HG03175 (cell line): ENCODE measurements around the gene PAWR.
A peak's percentile ranks its signal among the peaks of the same experiment; 100 is the strongest.
"Not testable (repeated sequence)": the region's sequence is repeated elsewhere in the genome, so short reads cannot be mapped to it uniquely, and the experiment has no call there.

Source experiments
- ATAC-seq: cut with Tn5 transposase; IDR thresholded peaks from one replicate; pipeline ENCODE4 v1.9.1; 2021; ENCODE audit warnings: mild to moderate bottlenecking, moderate library complexity; ENCODE audit not compliant: unreplicated experiment

Gene PAWR

DNA sequence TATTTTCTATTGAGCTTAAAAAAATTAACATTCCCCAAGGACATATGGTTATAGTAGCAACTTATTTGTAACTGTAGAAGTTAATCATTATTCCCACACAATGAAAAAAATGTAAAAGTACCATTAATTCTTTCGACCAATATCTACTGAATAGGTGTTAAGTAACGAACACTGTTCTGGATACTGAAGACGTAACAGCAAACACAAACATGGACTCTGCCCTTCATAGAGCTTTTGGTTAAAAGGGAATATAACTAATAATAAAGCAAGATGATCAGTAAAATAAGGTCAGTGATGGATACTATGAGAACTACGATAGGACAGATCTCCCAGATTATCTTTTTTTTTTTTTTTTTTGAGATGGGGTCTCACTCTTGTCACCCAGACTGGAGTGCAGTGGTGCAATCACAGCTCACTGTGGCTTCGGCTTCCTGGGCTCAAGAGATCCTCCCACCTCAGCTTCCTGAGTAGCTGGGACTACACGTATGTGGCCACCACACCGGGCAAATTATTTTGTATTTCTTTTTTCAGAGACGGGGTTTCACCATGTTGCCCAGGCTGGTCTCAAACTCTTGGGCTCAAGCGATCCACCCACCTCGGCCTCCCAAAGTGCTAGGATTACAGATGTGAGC is 93.9 kb downstream of the PAWR start:
- no peak for ATAC-seq

DNA sequence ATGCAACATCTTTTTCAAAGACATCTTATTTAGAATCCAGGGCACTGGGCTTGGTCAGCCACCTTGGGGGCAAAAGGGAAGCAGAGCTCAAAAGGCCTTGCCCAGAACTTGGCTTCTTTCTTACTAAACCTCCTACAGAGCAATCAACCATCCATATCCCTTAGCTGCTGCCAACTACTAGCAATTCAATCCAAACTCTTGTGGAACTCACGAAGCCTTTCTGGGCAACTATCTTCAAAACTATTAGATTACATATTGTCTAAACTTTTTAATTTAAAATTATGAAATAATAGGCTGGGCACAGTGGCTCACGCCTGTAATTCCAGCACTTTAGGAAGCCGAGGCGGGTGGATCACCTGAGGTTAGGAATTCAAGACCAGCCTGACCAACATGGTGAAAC is 95.5 kb downstream of the PAWR start:
- ATAC-seq = no peak

DNA sequence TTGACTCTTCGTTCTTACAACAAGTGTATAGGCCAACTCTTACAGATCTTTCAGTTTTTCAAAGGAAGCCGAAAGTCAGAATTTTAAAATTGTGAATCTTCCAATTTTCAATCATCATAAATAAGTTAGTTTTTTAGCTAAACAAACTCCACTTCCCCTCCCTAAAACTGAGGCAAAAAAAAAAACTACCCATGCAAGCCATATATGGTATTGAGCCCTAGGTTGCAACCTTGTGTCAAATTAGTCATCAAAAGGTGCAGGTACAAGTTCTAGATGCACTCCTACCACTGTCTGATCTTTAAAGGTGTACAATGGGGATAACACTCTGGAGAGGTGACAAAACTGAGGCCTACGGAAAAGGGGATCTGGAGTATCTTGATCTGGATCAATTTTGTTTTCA is 97.9 kb downstream of the PAWR start:
- ATAC-seq = no peak

DNA sequence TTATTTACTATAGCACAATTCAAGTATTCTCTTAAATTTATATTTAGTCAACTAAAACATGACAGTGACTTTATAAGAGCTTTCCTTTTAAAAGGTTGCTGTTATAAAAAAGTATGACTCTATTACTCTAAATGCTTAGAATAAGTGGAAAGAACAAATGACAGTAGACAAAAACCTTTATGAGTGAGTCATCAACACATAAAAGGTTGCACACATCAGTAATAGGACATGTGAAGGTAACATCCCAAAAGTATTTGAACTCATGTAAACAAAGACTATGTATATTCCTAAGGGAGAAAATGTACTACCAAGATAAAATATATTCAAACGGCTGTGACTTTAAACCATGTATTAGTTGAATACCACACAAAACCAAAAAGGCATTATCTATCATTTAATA is 98.8 kb downstream of the PAWR start:
- ATAC-seq = no peak

DNA sequence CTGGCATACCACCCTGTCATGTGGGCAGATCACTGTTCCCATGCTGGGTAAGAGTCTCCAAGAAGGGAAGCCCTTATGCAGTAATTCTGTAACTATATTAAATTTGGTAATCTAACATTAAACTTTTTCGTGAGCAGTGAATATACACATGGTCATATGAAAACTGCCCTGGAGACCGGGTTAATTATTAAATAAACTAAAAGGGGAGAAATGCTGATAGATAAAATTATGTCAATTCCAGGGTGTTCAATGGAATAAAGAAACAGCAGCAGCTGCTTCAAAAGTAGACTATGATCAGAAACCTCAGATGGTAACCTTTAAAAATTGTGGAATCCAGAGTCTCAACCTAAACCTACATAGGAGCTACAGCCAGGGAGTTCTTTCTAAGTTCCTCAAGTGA is 100.0 kb downstream of the PAWR start:
- no peak for ATAC-seq

DNA sequence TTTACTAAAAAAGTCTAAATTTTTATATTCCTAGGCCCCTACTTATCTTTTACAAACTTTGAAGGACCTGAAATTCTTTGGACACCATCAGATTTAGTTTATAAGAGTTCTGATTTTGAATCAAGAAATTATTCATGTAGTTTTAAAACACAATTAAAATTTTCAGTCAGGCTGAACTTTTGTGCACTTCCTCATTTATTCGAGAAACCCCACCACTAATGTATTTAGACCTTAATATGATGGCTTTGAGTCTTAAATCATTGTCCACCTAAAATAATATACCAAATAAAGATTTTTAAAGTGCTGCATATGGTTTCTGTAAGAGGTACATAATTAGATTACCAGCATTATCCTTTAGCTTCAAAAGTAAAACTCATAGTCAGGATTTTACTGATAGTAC is 103.4 kb downstream of the PAWR start:
- no peak for ATAC-seq

DNA sequence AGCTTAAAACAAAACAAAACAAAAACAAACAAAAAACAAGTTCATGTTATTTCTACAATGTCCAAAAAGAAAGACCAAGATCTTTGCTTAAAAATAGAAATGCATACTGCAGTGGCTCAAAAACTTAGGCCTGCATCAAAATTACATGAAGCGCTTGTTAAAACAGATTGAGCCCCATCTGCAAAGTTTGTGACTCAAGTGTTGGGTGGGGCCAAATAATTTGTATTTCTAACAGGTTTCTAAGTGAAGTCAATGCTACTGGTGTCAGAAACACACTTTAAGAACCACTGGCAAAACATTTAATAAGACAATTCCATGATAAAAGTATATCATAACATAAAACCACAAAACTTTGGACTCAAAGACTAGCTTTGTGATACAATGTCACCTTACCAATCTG is 105.6 kb downstream of the PAWR start:
- ATAC-seq = no peak

DNA sequence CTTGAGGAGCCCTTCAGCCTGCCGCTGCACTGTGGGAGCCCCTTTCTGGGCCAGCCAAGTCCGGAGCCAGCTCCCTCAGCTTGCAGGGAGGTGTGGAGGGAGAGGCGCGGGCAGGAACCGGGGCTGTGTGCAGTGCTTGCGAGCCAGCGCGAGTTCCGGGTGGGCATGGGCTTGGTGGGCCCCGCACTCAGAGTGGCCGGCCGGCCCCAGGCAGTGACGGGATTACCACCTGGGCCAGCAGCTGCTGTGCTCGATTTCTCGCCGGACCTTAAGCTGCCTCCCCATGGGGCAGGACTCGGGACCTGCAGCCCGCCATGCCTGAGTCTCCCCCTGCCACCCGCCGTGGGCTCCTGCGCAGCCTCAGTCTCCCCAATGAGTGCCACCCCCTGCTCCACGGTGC is 116.9 kb downstream of the PAWR start:
- ATAC-seq = no peak

DNA sequence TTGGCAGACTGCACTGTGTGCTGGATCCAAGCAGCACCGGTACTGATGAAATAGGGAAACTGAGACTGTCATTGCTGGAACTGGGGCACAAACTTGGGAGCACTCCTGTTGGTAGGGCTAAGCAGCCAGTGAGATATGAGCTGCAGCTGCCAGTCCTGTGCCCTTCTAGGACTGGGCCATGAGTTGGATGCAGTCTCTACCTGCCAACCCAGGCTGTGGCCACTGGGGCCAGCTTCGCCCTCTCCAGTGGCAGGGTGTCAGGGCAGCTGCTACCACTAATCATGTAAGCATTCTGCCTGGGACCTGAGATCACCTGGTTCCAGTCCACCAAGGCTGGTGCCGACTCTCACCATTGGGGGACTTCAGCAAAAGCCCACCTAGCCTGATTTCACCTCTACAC is 121.1 kb downstream of the PAWR start:
- ATAC-seq = no peak

DNA sequence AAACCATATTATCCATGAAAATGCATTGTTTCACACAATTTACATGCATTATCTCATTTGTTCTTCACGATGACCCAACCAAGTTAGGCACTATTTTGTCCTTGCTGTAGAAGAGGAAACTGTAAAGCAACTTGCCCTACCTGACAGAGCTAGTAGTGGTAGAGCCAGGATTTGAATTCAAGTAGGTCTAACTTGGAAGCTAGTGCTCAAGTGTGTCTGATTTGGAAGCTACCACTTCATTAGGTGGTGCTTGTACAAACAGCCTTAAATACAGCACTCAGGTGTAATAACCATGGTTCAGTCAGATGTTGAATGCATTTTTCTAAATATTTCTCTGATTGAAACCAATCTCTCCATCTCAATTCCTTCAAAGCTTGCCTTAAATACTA is 123.6 kb downstream of the PAWR start:
- no peak for ATAC-seq

DNA sequence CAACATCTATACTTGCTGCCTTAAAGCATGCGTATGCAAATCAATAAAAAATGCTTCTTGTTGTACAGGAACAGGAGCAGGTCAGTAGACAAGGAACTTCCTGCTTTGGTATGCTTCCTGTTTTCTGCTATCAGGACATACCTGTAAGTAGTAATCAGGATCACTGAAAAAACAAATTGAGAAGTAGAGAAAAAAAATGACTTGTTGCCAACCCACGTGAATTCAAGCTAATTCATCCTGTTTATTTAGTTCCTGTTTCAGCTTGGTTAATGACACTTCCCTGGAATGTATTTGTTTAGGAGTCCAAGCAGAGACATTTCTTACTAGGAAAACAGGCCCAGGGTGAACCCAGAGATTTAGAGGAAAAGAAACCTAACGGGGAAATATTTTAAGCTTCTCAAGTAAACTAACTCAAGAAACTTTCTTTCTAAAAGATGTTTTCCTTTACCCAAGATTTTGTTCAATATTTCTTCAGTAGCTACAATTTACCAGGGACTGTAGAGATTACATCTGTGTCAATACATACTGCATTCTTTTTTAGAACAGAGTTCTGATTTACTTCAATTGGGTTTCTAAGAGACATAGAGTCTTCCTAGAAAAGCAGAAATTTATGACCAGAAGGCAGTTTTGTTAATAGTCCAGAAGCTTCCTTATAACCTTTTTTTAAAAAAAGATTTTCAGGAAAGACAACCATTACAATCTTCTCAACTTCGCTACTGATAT is 124.2 kb downstream of the PAWR start:
- ATAC-seq = no peak

DNA sequence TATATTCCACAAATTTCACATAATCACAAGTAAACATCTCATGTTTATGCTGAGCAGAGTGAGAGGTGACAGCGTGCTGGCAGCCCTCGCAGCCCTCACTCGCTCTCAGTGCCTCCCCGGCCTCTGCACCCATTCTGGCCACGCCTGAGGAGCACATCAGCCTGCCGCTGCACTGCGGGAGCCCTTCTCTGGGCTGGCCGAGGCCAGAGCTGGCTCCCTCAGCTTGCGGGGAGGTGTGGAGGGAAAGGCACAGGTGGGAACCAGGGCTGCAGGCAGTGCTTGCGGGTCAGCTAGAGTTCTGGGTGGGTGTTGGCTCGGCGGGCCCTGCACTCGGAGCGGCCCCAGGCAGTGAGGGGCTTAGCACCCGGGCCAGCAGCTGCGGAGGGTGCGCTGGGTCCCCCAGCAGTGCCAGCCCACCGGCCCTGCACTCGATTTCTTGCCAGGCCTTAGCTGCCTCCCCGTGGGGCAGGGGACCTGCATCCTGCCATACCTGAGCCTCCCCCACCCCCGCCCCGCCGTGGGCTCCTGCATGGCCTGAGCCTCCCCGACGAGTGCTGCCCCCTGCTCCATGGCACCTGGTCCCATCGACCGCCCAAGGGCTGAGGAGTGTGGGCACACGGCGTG is 125.9 kb downstream of the PAWR start:
- not testable (repeated sequence) for ATAC-seq

DNA sequence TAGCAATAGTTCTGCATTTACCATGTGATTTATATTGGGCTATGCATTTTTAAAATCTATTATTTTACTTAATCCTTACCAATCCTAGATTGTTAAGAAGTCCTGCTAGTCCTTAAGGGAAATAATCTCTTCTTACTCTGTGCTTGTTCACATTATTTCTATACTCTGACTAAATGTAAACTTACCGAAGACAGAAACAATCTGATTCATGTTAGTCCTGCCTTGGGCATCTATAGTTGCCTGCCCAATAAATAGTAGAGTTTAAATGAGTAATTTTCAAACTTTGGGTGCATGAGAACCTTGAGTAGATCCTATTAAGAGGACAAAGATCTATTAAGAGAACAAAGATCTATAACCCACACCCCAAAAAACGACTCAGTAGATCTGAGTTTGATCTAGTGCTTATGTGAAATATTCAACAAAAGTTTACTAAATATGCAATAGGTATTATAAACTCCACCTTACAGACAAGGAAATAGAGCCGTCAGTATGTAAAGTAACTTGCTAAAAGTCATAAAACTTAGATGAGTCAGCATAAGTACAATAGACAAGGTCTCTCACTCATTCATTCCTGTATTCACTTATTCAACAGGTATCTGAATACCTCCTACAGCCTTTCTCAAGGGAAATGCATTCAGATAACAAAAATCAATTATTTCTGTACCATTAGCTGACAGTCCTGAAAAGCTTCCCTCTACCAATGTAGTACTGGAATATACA is 127.6 kb downstream of the PAWR start:
- no peak for ATAC-seq

DNA sequence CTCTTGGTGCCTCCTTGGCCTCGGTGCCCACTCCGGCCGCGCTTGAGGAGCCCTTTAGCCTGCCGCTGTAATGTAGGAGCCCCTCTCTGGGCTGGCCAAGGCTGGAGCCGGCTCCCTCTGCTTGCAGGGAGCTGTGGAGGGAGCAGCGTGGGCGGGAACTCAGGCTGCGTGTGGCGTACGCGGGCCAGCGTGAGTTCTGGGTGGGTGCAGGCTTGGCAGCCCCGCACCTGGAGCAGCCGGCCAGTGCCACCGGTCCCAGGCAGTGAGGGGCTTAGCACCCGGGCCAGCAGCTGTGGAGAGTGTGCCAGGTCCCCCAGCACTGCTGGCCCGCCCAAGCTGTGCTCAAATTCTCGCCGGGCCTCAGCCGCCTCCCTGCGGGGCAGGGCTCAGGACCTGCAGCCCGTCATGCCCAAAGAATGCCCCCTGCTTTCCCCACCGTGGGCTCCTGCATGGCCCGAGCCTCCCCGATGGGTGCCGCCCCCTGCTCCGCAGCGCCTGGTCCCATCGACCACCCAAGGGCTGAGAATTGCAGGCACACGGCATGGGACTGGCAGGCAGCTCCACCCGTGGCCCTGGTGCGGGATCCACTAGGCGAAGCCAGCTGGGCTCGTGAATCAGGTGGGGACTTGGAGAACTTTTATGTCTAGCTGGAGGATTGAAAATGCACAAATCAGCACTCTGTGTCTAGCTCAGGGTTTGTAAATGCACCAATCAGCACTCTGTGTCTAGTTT is 129.2 kb downstream of the PAWR start:
- ATAC-seq = no peak

DNA sequence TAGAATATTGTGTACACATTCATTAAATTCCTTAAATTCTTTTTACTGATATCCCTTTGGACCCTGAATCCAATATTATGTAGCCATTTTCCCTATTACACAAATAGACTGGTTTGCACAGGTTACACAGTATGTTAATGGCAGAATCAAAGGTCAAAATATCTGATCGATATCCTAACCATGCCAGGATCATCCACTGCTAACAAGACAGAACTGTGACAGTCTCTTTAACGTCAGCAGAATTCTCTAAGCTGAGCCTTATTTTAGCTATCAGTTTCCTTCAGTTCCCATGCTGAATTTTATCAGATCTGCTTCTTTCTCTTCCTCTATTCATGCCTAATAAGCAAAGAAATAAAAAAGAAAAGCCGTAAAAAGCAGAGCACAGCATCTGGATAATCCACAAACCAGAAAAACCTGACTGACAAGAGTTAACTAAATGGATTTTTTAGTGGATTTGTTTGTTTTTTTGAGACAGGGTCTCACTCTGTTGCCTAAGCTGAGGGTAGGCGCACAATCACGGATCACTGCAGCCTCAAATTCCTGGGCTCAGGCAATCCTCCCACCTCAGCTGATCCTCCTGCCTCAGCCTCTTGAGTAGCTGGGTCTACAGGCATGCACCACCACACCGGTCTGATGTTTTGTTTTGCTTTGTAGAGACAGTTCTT is 130.4 kb downstream of the PAWR start:
- no peak for ATAC-seq

DNA sequence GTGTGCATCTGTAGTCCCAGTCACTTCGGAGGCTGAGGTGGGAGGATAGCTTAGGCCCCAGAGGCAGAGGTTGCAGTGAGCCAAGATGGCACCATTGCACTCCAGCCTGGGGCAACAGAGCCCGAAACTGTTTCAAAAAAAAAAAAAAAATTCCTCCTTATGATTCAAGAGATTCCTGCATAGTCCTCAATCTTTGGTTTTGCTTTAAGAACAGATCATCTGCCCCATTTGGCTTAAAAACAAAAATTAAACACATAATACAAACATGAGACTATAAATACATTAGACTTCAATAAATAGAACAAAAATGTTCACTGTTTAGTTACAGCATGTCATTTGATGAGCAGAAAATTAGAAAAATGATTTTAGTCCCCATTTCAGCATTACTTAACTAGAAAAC is 131.2 kb downstream of the PAWR start:
- no peak for ATAC-seq

DNA sequence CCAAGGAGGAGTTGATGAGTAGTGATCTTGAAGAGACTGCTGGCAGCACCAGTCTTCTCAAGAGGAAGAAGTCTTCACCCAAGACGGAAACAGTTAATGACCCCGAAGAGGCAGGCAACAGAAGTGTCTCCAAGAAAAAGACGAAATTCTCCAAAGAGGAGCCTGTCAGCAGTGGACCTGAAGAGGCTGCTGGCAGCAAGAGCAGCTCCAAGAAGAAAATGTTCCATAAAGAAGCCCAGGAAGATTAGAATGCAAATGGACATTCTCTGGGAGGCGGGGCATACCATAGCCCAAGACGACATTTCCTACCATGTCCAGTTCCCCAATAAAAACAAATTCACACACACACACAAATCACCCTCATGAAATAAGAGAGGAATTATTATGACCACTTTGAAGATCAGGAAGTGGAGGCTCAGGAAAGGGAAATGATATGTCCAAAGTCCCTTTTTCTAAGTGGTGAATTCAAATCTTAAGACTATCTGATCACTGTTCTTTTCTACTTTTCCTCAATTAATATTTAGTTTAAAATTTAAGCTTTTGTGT is 131.8 kb downstream of the PAWR start:
- ATAC-seq = no peak

DNA sequence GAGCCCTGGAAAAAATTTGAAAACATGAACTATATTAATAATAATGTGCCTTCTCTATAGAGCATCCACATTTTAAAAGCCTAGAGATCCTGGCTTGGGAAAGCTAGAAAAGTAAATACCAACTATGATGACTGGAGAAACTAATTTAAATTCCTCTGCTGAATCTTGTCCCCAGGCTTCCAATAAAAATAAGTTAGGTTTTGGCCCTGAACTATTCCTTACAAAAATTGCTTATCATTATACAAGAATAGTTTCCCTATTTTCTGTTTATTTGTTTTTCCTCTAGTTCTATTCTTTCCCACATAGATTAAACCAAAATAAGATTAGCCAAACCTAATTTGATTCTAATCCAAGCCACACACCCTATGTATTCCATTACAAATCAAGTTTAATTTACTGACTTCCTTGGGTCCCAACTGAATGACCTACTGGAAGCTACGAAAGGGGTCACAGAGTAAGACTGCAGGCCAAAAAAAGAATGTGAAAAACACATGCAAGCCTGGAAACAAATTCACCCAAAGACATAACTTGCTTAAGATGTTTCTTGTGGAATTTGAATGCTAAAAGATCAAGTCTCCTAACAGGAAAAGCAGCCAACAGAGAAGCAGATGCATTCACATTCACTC is 133.0 kb downstream of the PAWR start:
- ATAC-seq = no peak

DNA sequence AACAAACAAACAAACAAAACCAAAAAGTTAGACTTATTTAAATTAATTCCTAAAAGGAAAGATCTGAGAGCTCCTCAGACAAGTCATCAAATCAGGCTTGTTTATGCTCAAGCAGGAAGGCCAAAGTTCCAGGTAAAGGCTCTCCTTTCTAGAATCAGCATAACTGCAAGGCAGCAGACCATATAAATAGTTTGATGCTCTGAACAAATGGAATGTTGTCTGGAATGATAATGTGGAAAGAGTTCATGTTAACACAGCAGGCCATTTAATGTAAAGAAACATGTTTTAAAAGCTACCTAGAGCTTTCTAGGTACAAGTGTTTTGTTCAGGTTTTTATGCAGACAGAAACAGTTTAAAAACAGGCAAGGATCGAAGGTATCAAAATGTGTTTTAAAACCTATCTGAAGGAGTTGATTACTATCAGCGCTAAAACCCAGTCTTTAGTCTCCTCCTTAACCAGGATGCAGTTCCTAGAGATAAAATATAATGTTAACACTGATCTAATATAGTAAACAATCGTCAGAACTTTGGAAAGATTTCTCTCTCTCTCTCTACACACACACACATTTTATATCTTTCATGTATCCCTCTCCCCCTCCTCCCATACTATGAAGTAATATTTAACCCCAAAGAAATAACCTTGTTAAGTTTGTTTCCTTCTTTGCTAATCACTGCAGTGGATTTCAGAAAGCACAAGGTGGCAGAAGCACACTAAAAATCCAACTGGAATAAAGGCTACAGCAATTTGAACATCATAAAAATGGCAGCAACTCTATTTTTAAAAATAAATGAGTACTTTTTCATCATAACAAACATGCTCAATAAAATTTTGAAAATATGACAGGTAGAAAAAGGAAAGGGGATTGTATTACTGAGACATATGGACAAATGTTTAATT is 135.5 kb downstream of the PAWR start:
- ATAC-seq = peak; percentile 55
